HG03066 (cell line): Measurements from ENCODE around the gene ING5.
"Not testable (repeated sequence)": the region's sequence is repeated elsewhere in the genome, so short reads cannot be mapped to it uniquely, and the experiment has no call there.

Experiments used
- ATAC-seq: cut with Tn5 transposase; IDR thresholded peaks from one replicate; pipeline ENCODE4 v1.9.1; 2021; ENCODE audit warnings: low read depth; ENCODE audit not compliant: unreplicated experiment

Gene ING5

GRCh38 chr2:241703032-241703604, 1.3 kb downstream of the ING5 start:
- no peak for ATAC-seq

DNA sequence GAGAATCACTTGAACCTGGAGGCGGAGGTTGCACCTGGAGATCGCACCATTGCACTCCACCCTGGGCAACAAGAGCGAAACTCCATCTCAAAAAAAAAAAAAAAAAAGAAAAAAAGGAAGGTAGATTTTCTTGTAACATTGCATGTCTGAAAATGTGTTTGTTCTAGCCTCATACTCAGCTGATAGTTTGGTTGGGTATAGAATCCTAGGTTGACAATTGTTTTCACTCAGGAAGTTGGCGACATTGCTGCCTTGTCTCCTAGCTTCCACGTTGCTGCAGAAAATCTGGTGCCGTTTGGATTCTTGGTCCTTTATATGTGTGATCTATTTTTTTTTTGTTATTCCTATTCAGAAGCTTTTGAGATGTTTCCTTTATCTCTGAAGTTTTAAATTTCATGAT, 4.7 kb downstream of the ING5 start:
- ATAC-seq, result no peak

DNA sequence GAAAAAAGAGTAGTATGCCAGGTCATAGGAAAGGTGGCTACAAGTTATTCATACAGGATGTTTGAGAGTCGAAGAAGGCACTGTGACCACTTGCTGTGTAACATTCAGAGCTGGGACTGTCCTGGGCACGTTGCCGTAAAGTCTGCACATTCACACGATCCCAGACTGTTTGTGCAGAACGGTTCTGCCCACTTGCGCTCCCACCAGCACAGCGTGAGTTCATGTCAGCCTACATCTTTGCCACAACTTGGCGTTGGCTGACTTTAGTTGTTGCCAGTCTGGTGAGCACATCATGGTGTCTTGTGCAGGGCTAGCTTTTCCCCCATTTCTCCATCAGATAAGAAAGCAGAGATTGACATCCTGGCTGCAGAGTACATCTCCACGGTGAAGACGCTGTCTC, 7.0 kb downstream of the ING5 start:
- no peak for ATAC-seq

DNA sequence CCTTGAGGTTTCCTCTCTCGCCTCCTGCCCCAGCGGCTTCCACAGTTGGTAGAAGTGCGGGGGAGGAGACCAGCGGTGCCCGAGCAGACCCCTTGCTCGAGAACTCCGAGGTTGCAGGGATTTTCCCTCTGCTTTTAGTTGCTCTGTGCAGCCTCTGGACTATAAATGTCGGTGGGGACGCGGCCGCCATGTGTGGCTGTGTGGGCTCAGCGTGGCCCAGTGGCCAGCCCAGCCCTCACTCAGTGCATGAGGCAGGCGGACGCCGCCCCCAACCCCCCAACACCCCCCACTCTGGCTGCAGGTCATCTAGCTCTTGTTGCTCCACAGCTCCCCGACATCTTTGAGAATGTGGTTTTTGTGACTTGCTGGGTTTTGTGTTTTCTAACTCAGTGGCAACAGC, 17.3 kb downstream of the ING5 start:
- no peak for ATAC-seq

DNA sequence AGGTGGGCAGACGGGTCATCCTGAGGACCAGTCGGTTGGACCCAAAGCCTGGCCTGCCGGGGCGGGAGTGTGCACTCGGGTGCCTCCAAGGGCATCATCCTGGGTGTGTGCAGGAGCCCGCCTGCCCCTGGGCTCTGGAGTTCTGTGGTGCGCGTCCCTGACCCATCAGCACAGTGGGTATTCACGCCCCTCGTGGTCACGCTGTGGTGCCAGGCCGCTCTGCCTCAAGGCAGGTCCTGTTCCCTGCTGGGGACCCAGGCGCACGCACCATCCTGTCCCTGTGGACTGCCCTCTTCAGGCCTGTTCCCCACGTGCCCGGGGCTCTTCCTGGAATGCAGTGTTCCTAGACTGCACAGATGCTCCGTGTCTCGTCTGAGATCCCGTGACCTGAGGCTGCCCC, 18.3 kb downstream of the ING5 start:
- no peak for ATAC-seq

- ATAC-seq, result no peak
Measured at GRCh38 chr2:241720560-241720959, 18.7 kb downstream of the ING5 start.

GRCh38 chr2:241721852-241722251, 20.0 kb downstream of the ING5 start:
- ATAC-seq, result no peak

DNA sequence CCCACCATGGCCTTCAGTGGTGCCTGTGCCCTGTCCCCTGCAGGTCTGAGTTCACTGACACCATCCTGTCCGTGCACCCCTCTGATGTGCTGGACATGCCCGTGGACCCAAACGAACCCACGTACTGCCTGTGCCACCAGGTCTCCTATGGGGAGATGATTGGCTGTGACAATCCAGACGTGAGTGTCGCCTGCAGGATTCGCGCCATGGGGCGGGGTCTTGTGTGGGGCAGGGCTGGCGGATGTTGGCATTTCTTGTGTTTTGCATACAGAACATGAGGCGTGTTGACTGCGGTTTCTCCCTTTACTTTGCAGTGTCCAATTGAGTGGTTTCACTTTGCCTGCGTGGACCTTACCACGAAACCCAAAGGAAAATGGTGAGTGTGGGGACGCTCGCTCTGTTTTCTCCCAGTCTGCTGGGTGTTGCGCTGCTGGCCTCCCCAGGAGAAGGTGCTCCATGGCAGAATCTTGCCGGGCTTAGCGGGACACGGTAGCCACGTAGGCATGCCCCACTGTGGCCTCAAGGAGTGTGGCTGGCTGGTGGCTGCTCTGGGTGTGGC, 21.1 kb downstream of the ING5 start:
- ATAC-seq, result no peak

DNA sequence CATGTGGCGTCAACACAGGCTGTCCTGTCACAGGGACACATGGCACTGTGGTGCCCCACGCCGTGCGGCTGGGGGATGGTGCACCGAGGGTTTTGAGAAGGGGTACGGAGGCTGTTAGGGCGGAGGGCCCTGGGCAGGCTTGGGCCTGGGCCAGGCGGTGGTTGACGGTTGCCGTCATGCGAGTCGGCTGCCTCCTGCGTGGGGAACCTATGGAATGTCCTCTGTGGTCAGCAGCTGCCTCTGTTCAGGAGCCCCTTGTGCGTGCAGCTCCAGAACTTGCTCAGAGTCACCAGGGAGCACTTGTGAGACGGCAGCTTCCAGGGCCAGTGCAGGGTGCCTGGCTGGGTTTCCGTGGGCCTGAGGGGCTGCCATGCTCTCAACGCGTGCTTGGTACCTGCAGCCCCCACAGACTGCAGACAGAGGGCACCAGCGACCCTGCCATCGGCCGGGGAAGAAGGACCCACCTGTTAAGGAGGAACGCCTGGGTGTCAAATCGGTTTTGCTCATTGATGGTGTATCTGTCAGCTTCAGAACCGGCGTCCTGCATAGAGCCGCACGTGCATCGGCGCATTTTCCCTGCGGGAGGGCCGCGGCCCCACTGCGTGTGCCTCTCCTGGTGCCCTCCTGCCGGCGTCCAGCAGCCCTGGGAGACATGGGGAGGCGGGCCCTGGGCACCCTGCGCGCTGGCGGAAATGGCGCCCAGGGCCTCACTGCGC, 22.6 kb downstream of the ING5 start:
- ATAC-seq, result no peak

DNA sequence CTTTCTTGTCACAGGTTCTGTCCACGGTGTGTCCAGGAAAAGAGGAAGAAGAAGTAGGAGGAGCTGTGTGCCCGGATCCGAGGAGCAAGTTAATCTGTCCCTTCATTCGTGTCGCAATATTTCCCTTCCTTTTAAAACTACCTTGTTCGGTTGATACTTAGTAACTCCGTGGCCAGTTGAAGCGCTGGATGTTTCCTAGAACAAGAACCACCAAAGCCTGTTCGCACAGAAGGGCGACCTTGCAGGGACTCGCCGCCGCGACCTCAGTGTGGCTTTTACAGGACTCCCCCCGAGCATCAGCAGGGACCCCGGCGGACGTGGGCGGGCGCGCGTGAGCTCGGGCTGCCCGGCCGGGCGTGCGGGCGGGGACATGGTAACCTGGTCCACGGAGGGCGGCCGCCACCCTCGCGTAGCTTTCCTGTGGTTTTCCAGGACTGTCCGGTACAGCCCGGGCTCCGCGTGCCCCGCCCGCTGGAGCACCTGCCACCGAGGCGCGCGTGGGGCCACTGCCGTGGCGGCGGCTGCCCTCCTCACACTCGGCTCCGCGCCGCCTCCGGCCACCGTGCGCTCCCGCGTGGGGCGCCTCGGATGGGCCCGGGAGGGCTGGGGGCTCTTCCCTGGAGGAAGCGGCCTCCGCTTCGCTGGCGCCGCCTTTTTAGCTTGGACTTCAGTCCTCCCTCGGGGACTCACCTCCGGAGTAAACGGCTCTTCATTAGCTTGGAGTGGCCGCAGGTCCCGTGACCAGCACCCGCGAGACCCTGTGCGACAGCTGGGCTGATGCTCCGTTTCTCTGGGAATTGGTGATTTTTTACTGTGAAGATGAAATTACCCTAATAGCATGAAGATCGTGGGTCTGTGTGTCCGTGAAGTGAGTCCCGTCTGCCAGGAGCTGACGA, 23.4 kb downstream of the ING5 start:
- ATAC-seq, result no peak

DNA sequence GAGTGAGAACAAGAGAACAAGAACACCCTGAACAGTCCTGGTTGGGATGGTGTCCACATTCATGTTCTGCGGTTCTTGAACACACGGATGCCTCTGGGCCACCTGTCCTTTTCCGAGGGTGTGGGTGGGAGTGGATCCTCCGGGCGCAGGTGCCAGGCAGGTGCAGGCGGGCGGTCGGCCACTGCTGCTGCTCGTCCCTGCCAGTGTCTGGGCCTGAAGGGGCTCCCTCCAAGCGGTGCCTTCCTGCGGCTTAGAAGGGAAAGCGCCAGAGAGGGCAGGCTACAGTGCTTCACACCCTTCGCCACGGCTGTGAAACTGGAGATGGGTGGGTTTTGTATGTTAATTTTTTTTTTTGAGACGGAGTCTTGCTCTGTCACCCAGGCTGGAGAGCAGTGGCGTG, 24.6 kb downstream of the ING5 start:
- ATAC-seq, result no peak

DNA sequence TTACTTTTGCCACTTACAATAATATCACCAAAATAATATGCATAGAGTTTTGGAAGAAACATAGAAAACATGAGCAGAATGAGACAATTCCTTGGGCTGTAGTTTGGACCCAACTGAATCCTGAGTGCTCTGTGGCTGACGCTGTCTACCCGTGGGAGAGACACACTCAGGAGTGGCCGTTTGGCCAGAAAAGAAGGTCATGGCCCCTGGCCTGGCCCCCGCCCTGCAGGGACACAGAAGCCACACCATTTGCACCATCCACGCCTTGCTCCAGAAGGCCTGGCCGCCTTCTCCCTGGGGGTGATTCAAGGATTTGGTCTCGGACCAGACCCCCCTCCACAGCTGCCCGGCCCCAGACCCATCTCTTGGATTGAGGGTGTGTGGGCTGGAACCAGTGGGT, 26.2 kb downstream of the ING5 start:
- no peak for ATAC-seq

GRCh38 chr2:241728627-241729026, 26.8 kb downstream of the ING5 start:
- ATAC-seq, result no peak

- ATAC-seq, result no peak
Measured at GRCh38 chr2:241729868-241730267, 28.0 kb downstream of the ING5 start.

GRCh38 chr2:241730671-241731293, 28.9 kb downstream of the ING5 start:
- no peak for ATAC-seq

GRCh38 chr2:241732513-241733186, 30.8 kb downstream of the ING5 start:
- not testable (repeated sequence) for ATAC-seq

- ATAC-seq, result no peak
Measured at GRCh38 chr2:241733391-241734207, 31.8 kb downstream of the ING5 start.

- no peak for ATAC-seq
Measured at GRCh38 chr2:241734208-241734466, 32.3 kb downstream of the ING5 start.

DNA sequence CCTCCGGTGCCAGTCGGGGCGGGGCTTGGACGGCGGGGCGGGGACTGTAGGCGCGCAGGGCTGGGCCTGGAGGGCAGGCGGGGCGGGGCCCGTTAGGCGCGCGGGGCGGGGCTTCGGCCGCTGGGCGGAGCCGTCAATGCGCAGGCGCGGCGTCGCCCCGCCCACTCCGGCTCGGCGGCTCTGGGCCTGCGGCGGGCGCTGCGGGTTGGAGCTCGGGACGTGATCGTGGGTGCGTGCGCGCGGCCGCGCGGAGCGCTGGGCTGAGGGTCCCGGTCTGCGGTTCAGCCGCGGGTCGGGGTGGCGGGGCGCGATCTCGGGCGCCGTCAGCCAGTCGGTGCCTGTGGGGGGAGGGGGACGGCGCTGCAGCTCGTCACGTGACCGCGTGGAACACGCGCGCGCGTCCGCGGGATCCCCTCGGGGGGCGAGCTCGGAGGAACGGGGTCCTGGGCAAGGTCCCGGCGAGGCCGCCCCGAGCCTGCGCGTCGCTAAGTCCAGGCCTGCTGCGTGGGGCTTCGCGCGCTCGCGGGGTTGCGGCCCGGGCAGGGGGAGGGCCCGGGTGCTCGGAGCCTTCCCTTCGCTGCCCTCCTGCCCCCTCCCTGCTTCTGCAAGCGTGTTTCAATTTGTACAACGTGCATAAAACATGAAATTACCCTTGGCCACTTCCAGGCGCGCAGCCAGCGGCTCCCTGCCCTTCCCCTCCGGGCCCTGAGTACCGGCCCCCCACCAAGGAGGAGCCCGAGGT, 32.8 kb downstream of the ING5 start, which contains the start of gene D2HGDH:
Gene D2HGDH, plus strand, starts transcription at position 164 of the 742 bp plus-strand sequence. CDS start 595 bp downstream, outside the sequence.
- ATAC-seq, result peak; percentile 76
